ENCODE measurements around the gene SULT4A1.

Gene SULT4A1

DNA sequence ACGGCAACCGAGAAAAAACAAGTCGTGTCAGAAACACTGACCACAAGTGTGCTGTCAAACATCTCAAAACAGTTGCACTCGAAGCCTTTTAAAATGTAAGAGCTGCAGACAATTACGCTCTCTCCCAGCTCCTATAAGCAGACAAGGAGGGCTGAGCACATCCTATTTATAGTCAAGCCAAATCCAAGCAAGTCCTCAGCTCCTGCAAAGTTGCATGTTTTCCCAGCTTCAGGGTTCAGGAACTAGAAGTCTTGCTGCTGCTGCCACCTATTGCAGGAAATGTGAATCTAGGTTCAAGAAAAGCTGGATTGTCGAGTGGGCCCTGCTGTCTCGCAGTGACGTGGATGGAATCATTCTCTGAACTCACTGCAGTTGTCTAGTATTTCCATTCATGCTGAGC is 65.7 kb downstream of the SULT4A1 start:
- no peak for DNase-seq

DNA sequence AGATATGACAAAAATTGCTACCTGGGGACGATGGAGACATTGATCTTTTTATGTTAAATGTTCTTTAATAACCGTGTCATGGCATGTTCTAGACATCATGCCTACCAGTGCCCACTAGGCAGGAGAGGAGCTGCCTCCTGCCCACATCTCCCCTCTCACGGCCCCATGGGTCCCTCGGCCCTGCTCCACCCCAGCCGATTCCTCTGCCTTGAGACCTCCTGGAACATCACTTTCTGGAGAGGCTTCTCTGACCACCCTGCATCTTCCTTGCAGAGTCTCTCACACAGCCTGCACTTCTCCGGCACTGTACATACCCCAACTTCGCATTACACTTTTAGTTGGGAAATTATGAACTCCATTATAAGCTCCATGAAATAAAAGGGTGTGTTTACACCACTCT is 67.0 kb downstream of the SULT4A1 start:
- DNase-seq = no peak

DNA sequence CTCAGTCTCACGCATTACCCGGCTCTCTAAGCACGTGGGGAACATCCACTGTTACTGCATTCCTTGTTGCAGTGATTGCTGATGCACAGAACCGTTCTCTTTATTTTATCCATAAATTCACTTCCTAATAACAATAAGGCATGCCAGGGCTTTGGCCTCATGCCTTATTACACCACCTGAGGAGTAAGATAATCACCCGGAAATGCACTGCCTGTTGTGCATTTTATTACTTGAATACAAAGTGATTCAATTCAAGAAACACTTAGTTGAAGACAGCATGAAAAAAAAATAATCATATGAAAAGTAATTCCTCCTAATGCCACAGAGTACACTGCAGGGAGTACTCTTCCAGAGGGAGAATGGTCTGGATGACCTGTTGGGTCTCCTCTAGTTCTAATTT is 69.4 kb downstream of the SULT4A1 start:
- no peak for DNase-seq

DNA sequence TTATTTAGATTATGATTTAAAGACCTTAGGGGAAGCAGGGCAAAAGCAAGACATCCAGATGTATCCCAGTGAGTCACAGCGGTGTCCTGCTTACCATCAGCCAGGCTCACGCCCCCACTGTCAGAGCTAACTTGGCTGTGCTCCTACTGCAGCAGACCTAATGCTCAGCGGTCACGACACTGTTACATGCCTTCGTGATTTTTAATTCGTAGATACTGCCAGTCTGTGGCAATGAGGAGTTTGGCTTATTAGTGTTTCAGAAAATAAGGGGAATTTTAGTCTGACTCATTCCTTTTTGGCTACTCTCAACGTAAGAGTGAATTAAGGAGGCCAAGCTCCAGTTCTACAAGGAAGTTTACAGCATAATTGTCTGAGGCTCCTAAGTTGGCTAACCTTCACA is 72.9 kb downstream of the SULT4A1 start:
- no peak for DNase-seq

DNA sequence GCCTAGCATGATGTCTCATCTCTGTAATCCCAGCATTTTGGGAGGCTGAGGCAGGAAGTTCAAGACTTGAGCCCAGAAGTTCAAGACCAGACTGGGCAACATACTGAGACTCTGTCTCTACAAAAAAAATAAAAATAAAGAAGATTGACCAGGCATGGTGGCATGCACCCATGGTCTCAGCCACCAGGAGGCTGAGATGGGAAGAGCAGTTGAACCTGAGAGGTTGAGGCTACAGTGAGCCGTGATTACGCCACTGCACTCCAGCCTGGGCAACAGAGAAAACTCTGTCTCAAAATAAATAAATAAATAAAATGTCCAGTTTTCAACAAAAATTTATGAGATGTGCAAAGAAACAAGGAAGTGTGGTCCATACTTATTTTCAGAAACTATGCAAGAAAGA is 78.5 kb downstream of the SULT4A1 start:
- DNase-seq = no peak

DNA sequence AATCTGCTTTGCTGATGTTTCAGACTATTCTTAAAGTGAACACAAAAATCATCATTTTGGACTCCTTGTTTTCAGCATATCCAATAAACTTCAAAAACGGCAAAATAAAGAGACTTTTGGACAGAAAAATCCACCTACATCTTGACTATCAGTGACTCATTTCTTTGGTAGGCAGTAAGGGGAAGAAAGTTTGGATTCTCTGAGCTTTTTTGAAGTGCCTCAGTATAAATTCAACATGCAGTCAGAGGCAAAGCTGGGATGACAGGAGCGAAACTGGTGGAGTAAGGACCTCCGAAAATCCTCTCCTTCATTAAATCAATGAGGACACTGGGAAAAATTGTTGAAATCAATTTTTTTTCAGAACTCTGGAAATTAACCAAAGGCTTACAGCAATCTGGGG is 79.9 kb downstream of the SULT4A1 start:
- DNase-seq = no peak

DNA sequence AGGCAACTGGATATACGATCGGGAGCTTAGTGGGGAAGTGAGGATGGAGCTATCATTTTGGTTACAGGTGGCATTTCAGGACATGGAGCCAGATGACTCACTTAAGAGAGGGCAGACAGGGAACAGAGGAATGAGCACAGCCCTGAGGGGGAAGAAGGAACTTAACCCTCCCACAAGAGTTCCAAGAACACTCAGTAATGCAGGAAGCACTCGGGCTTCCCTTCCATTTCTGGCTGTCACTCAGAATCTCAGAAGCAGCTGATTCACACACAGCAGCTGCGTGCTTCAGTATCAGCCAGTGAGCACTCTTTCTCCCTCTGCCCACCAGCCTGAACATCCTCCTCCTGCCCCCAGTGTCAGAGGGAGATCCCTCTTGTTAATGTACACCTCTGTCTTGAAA is 85.0 kb downstream of the SULT4A1 start:
- DNase-seq = no peak

DNA sequence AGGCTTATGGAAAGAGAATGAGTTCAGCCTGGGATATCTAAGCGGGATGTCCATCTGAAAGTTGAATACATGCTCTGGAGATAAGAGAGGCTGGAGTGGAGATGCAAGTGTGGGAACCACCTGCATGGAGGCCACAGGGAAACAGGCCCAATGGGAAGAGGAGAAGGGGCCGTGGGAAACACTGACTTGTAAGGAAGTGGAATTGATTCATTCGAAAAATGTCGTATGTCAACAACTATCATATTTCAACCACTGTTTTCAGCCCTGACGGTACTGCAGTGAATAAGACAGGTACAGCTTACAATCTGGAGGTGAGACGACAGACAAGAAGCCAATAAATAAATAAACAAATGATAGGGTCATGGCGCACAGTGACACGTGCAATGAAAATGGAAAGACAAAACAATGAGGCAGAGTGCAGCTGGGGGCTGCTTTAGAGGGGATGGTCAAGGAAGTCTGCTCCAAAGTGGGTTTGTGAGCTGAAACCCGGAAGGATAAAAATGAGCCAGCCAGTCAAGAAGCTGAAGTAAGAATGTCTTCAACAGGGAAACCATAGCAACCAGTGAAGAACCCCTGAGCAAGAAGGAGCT is 86.1 kb downstream of the SULT4A1 start:
- DNase-seq = no peak

Data from NK-92 treated with Interleukin-12 subunit alpha and Interleukin-12 subunit beta, amount 100 ng/mL, for 24 hours (cell line).